GM12892 (cell line): ENCODE results near the gene NTRK1.

Source experiments
- POLR2A ChIP-seq: IDR thresholded peaks from 2 replicates; pipeline ENCODE4 v1.6.1; 2011; ENCODE audit warnings: low read depth, low read length, control low read depth
- POLR2AphosphoS5 ChIP-seq: IDR thresholded peaks from 2 replicates; pipeline ENCODE4 v1.6.1; 2011; ENCODE audit warnings: low read depth, low read length, control low read depth
- TAF1 ChIP-seq: IDR thresholded peaks from 2 replicates; pipeline ENCODE4 v1.6.1; 2011; ENCODE audit warnings: low read depth, mild to moderate bottlenecking, control low read depth, low read length, borderline replicate concordance

- TF ChIP-seq POLR2A (no peak), TAF1 (no peak), POLR2AphosphoS5 (no peak)
These were observed 21.7 kb upstream of the NTRK1 start for GRCh38 chr1:156838972-156839371.
